HL-60/S4 treated with phorbol 12-myristate 13-acetate at 8.2 ng/mL for 4 days and 3 days (cell line): ENCODE results near the gene TIMELESS.
"Not testable (repeated sequence)": the region's sequence is repeated elsewhere in the genome, so short reads cannot be mapped to it uniquely, and the experiment has no call there.

ENCODE experiments used
- in situ Hi-C: fragments of 300-500 bp; cut with MboI; formaldehyde crosslinking; loops from 2 replicates; pipeline ENCODE4 v1.15.0; 2022; ENCODE audit warnings: low sequenced_read_pairs

Gene TIMELESS, protein sequence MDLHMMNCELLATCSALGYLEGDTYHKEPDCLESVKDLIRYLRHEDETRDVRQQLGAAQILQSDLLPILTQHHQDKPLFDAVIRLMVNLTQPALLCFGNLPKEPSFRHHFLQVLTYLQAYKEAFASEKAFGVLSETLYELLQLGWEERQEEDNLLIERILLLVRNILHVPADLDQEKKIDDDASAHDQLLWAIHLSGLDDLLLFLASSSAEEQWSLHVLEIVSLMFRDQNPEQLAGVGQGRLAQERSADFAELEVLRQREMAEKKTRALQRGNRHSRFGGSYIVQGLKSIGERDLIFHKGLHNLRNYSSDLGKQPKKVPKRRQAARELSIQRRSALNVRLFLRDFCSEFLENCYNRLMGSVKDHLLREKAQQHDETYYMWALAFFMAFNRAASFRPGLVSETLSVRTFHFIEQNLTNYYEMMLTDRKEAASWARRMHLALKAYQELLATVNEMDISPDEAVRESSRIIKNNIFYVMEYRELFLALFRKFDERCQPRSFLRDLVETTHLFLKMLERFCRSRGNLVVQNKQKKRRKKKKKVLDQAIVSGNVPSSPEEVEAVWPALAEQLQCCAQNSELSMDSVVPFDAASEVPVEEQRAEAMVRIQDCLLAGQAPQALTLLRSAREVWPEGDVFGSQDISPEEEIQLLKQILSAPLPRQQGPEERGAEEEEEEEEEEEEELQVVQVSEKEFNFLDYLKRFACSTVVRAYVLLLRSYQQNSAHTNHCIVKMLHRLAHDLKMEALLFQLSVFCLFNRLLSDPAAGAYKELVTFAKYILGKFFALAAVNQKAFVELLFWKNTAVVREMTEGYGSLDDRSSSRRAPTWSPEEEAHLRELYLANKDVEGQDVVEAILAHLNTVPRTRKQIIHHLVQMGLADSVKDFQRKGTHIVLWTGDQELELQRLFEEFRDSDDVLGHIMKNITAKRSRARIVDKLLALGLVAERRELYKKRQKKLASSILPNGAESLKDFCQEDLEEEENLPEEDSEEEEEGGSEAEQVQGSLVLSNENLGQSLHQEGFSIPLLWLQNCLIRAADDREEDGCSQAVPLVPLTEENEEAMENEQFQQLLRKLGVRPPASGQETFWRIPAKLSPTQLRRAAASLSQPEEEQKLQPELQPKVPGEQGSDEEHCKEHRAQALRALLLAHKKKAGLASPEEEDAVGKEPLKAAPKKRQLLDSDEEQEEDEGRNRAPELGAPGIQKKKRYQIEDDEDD

DNA sequence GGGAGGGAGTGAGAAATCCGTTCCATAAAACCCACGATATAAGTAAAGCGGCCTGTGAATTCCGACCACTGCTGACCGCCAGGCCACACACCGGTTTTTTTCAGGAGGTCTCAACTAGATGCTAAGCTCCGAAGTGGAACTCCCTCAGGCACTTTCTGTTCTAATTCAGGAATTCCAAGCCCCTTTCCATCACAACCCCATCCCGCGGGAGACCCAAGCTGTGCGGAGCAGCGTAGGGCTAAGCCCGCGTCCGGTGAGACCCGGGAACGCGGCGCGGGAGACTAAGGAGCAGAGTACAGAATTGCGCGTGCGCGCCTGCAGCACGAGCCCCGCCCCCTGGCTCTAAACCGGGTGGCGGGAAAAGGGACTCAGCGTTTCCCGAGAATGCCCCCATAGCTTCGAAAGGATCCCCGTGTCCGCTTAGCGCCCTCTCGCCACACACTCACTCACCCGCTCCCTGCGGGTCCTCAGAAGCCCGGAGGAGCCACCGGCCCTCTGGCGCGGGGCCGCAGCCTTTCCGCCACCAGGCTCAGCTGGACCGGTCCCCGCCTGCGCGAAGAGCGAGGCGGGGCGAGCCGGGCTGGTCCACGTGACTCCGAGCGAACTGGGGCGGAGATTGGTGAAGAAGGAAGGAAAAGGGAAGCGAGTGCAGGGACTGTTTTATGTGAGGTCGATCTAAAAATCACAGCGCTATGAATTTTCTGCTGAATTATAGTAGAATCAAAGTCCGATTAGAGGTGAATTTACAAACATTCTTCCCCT lies at the start of gene TIMELESS:
Gene TIMELESS (minus strand): TSS at position 567 of the 762 bp plus-strand sequence. CDS start 15,256 bp downstream, outside the sequence.
- in situ Hi-C loops: no loop called here

- in situ Hi-C loops: not testable (repeated sequence)
Observed at GRCh38 chr12:56498126-56498902, 49.1 kb upstream of the TIMELESS start.

- in situ Hi-C loops: not testable (repeated sequence)
Observed at GRCh38 chr12:56496704-56497103, 47.5 kb upstream of the TIMELESS start.

GRCh38 chr12:56494481-56494880 lies 45.3 kb upstream of the TIMELESS start:
- in situ Hi-C loops: not testable (repeated sequence)

- in situ Hi-C loops: not testable (repeated sequence)
Observed at GRCh38 chr12:56494106-56494415, 44.8 kb upstream of the TIMELESS start.

GRCh38 chr12:56493409-56494105 lies 44.3 kb upstream of the TIMELESS start:
- in situ Hi-C loops: not testable (repeated sequence)

DNA sequence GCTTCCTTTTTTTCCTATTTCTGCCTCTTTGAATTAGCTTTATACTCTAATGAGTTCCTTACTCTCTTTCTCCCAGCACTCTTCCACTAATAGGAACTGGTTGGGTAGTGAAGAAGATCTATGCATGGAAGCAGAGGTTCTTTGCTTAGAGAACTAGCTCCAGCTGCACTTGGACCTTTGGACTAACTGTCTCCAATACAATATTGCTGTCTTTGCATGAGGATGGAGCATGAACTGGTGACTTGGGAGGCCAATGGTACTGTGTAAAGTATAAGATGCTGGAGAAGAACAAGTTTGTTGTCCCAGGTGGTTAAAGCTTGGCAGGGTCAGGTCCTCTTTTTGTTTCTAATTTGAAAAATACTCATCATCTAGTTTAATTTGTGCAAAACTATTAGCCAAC lies 41.1 kb upstream of the TIMELESS start:
- in situ Hi-C loops: no loop called here

GRCh38 chr12:56488041-56488955 lies 39.1 kb upstream of the TIMELESS start, which contains the start of gene GLS2:
TSS of gene GLS2 (minus strand) at chr12:56488161. CDS start at chr12:56488118, 43 bp downstream.
- in situ Hi-C loops: no loop called here

- in situ Hi-C loops: no loop called here
Observed at GRCh38 chr12:56487448-56488040, 38.3 kb upstream of the TIMELESS start.

DNA sequence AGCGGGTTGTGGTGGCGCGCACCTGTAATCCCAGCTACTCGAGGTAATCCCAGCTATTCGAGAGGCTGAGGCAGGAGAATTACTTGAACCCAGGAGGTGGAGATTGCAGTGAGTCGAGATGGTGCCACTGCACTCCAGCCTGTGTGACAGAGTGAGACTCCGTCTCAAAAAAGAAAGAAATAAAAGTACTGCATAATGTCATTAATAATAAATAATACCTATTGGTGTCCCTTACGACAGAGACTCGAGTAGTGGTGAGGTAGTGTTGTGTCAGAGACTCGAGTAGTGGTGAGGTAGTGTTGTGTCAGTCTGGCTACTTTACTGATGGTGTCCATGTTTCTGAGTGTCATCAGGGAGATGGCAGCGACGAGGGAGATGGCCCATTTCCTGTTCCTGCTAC lies 37.5 kb upstream of the TIMELESS start:
- in situ Hi-C loops: no loop called here

- in situ Hi-C loops: no loop called here
Observed at GRCh38 chr12:56484566-56484965, 35.3 kb upstream of the TIMELESS start.

DNA sequence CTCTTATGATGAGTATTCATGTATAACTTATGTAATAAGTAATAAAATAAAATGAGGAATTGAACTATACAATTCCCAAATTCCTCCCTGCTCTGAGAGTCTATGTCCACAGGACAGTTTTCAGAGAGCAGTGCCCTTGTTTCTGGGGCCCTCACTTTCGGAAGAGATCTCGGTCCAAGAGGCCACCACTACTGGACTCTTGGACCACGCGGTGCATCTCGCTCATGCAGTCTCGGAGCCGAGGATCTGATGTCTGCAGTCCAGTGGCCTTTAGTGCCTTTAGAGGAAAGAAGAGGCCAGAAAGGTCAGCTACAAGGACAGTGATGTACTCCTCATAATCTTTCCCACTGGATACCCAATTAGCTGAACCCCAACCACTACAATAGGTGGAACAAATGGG lies 30.4 kb upstream of the TIMELESS start:
- in situ Hi-C loops: no loop called here

- in situ Hi-C loops: no loop called here
Observed at GRCh38 chr12:56477521-56478225, 28.4 kb upstream of the TIMELESS start.

DNA sequence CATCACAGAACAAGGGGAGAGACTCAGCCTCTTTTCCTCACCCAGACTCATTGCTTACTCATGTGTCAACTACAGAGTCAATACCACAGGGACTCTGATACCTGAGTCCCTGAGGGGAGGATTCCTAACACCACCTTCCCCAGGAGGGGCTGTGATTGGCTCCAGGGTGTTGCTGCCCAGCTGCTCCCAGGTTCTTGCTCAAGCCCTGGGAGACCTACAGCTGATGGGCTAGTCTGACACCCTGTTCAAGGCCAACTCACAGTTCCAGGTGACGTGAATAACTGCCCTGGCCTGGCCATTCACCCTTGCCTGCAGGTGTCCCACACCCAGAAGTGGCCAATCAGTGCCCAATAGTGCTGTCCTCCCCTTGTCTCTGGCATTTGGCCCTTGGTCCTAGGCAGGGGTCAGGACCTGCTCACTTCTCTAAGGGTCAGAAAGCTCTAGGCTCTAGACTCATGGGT lies 27.8 kb upstream of the TIMELESS start:
- in situ Hi-C loops: no loop called here

DNA sequence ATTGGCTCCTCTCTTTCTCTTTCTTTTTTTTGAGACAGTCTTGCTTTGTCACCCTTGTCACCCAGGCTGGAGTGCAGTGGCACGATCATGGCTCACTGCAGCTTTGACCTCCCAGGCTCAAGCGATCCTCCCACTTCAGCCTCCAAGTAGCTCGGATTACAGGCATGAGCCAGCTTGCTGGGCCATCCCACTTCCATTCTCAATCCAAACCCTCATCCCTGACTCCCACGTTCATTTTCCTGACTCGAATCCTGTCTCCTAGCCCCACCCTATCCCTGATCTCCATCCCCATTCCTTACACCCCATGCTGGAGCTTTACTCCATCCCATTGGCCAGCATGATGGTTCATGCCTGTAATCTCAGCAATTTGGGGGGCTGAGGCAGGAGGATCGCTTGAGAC lies 26.9 kb upstream of the TIMELESS start:
- in situ Hi-C loops: no loop called here

DNA sequence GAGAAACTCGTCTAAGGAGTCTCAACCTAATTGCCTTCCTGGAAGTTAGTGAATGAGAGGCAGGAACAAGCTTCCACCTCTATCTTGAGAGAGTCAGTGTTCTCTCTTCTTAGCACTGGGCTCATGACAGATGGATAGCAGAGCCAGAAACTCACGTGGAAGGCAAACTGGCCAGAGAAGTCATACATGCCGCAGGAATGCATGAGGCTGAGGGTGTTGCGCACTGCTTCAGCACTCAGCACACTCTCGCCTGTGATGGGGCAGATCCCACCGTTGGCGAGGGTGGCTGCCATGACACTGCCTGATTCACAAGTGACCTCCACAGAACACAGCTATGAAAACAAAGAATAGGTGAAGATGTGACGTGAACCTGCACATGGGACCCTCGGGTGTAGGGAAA lies 25.2 kb upstream of the TIMELESS start:
- in situ Hi-C loops: no loop called here
